Measurements from ENCODE around the gene TRAPPC10. TPM values are rescaled to one million over a fixed set of nuclear protein-coding genes. Genes with fewer than 3 reads are reported as not detected.
A peak's percentile ranks its signal among the peaks of the same experiment; 100 is the strongest.
"Not testable (repeated sequence)": the region's sequence is repeated elsewhere in the genome, so short reads cannot be mapped to it uniquely, and the experiment has no call there.

Gene TRAPPC10
- total RNA-seq, 3 donors from 2014 or later (not counting 1 experiment from before 2014, with no cell fraction given): 187 to 232 (median 213) TPM

GRCh38 chr21:44140552-44140932 is 128.4 kb downstream of the TRAPPC10 start:
- H3K4me3 ChIP-seq (ENCODE audit: low read length); ATAC-seq; H3K36me3 ChIP-seq (ENCODE audit: control insufficient read depth, insufficient read depth, low read length); H3K27me3 ChIP-seq (ENCODE audit: control insufficient read depth, insufficient read depth, low read length); H3K9me3 ChIP-seq (ENCODE audit: control insufficient read depth, insufficient read depth, low read length); H3K27me3 Mint-ChIP-seq (ENCODE audit: low read depth in 2 of 2); H3K36me3 Mint-ChIP-seq; H3K4me1 Mint-ChIP-seq; H3K4me3 Mint-ChIP-seq; DNase-seq; intact Hi-C loops (cut with micrococcal nuclease); H3K4me1 ChIP-seq (ENCODE audit: control insufficient read depth, insufficient read depth, low read length); H3K27ac Mint-ChIP-seq; H3K9me3 Mint-ChIP-seq: not testable (repeated sequence)
- peak overlapping the region; percentile 42 for H3K27ac ChIP-seq (ENCODE audit: low read length)
- WGBS (ENCODE audit: insufficient coverage): no CpG with 5 or more reads among the region's 18 CpGs

GRCh38 chr21:44142470-44142869 is 130.4 kb downstream of the TRAPPC10 start:
- H3K27me3 ChIP-seq (ENCODE audit: control insufficient read depth, insufficient read depth, low read length); H3K9me3 Mint-ChIP-seq; H3K27me3 Mint-ChIP-seq (ENCODE audit: low read depth in 2 of 2); DNase-seq; H3K4me3 ChIP-seq (ENCODE audit: low read length); ATAC-seq; H3K27ac Mint-ChIP-seq; H3K9me3 ChIP-seq (ENCODE audit: control insufficient read depth, insufficient read depth, low read length); H3K36me3 Mint-ChIP-seq; H3K4me1 Mint-ChIP-seq; H3K36me3 ChIP-seq (ENCODE audit: control insufficient read depth, insufficient read depth, low read length); H3K4me3 Mint-ChIP-seq; intact Hi-C loops (cut with micrococcal nuclease); H3K4me1 ChIP-seq (ENCODE audit: control insufficient read depth, insufficient read depth, low read length): not testable (repeated sequence)
- WGBS (ENCODE audit: insufficient coverage): 81% methylated on average over 4 of the region's 10 CpGs
- H3K27ac ChIP-seq (ENCODE audit: low read length): peak overlapping the region; percentile 40

- H3K4me1 Mint-ChIP-seq; H3K27me3 ChIP-seq (ENCODE audit: control insufficient read depth, insufficient read depth, low read length); H3K36me3 ChIP-seq (ENCODE audit: control insufficient read depth, insufficient read depth, low read length); H3K4me3 ChIP-seq (ENCODE audit: low read length); H3K27me3 Mint-ChIP-seq (ENCODE audit: low read depth in 2 of 2); intact Hi-C loops (cut with micrococcal nuclease); DNase-seq; H3K4me1 ChIP-seq (ENCODE audit: control insufficient read depth, insufficient read depth, low read length); H3K9me3 Mint-ChIP-seq; H3K9me3 ChIP-seq (ENCODE audit: control insufficient read depth, insufficient read depth, low read length); H3K27ac Mint-ChIP-seq; H3K4me3 Mint-ChIP-seq; H3K36me3 Mint-ChIP-seq: not testable (repeated sequence)
- peak overlapping the region; percentile 54 for H3K27ac ChIP-seq (ENCODE audit: low read length)
- WGBS (ENCODE audit: insufficient coverage): no CpG with 5 or more reads among the region's 17 CpGs
- ATAC-seq: peak; percentile 72 to 86 (median 79)
These were observed 131.3 kb downstream of the TRAPPC10 start for GRCh38 chr21:44143380-44143779.

GRCh38 chr21:44143996-44144395 is 131.9 kb downstream of the TRAPPC10 start:
- H3K27me3 ChIP-seq (ENCODE audit: control insufficient read depth, insufficient read depth, low read length); H3K4me3 ChIP-seq (ENCODE audit: low read length); H3K9me3 ChIP-seq (ENCODE audit: control insufficient read depth, insufficient read depth, low read length); intact Hi-C loops (cut with micrococcal nuclease); H3K36me3 Mint-ChIP-seq; H3K4me3 Mint-ChIP-seq; H3K36me3 ChIP-seq (ENCODE audit: control insufficient read depth, insufficient read depth, low read length); H3K27ac Mint-ChIP-seq; H3K4me1 ChIP-seq (ENCODE audit: control insufficient read depth, insufficient read depth, low read length); DNase-seq; H3K4me1 Mint-ChIP-seq; H3K9me3 Mint-ChIP-seq; H3K27me3 Mint-ChIP-seq (ENCODE audit: low read depth in 2 of 2): not testable (repeated sequence)
- no CpG with 5 or more reads among the region's 8 CpGs for WGBS (ENCODE audit: insufficient coverage)
- peak in 1 of 3 donors; percentile 21 for ATAC-seq
- peak overlapping the region; percentile 54 for H3K27ac ChIP-seq (ENCODE audit: low read length)

GRCh38 chr21:44144784-44145602 is 132.9 kb downstream of the TRAPPC10 start:
- H3K27me3 Mint-ChIP-seq (ENCODE audit: low read depth in 2 of 2); H3K9me3 ChIP-seq (ENCODE audit: control insufficient read depth, insufficient read depth, low read length); H3K4me3 ChIP-seq (ENCODE audit: low read length); intact Hi-C loops (cut with micrococcal nuclease); H3K27ac ChIP-seq (ENCODE audit: low read length); H3K9me3 Mint-ChIP-seq; H3K36me3 ChIP-seq (ENCODE audit: control insufficient read depth, insufficient read depth, low read length); H3K4me3 Mint-ChIP-seq; H3K36me3 Mint-ChIP-seq; H3K4me1 Mint-ChIP-seq; H3K27me3 ChIP-seq (ENCODE audit: control insufficient read depth, insufficient read depth, low read length); ATAC-seq; DNase-seq; H3K27ac Mint-ChIP-seq; H3K4me1 ChIP-seq (ENCODE audit: control insufficient read depth, insufficient read depth, low read length): not testable (repeated sequence)
- WGBS (ENCODE audit: insufficient coverage): no CpG with 5 or more reads among the region's 22 CpGs

GRCh38 chr21:44145616-44146015 is 133.5 kb downstream of the TRAPPC10 start:
- H3K4me1 ChIP-seq (ENCODE audit: control insufficient read depth, insufficient read depth, low read length); DNase-seq; H3K27me3 ChIP-seq (ENCODE audit: control insufficient read depth, insufficient read depth, low read length); H3K36me3 Mint-ChIP-seq; H3K9me3 Mint-ChIP-seq; H3K4me3 ChIP-seq (ENCODE audit: low read length); H3K4me3 Mint-ChIP-seq; H3K27me3 Mint-ChIP-seq (ENCODE audit: low read depth in 2 of 2); H3K4me1 Mint-ChIP-seq; ATAC-seq; intact Hi-C loops (cut with micrococcal nuclease); H3K27ac Mint-ChIP-seq; H3K36me3 ChIP-seq (ENCODE audit: control insufficient read depth, insufficient read depth, low read length); H3K9me3 ChIP-seq (ENCODE audit: control insufficient read depth, insufficient read depth, low read length); H3K27ac ChIP-seq (ENCODE audit: low read length): not testable (repeated sequence)
- WGBS (ENCODE audit: insufficient coverage): no CpG with 5 or more reads among the region's 12 CpGs

GRCh38 chr21:44147108-44147507 is 135.0 kb downstream of the TRAPPC10 start:
- H3K4me3 ChIP-seq (ENCODE audit: low read length); intact Hi-C loops (cut with micrococcal nuclease); H3K9me3 ChIP-seq (ENCODE audit: control insufficient read depth, insufficient read depth, low read length); H3K27ac Mint-ChIP-seq; H3K4me1 Mint-ChIP-seq; H3K27me3 ChIP-seq (ENCODE audit: control insufficient read depth, insufficient read depth, low read length); H3K27me3 Mint-ChIP-seq (ENCODE audit: low read depth in 2 of 2); H3K27ac ChIP-seq (ENCODE audit: low read length); ATAC-seq; H3K36me3 Mint-ChIP-seq; DNase-seq; H3K36me3 ChIP-seq (ENCODE audit: control insufficient read depth, insufficient read depth, low read length); H3K4me1 ChIP-seq (ENCODE audit: control insufficient read depth, insufficient read depth, low read length); H3K9me3 Mint-ChIP-seq; H3K4me3 Mint-ChIP-seq: not testable (repeated sequence)
- no CpG with 5 or more reads among the region's 8 CpGs for WGBS (ENCODE audit: insufficient coverage)

- H3K4me3 Mint-ChIP-seq; H3K27ac Mint-ChIP-seq; H3K27ac ChIP-seq (ENCODE audit: low read length); H3K36me3 ChIP-seq (ENCODE audit: control insufficient read depth, insufficient read depth, low read length); ATAC-seq; DNase-seq; H3K4me3 ChIP-seq (ENCODE audit: low read length); intact Hi-C loops (cut with micrococcal nuclease); H3K27me3 Mint-ChIP-seq (ENCODE audit: low read depth in 2 of 2); H3K36me3 Mint-ChIP-seq; H3K9me3 Mint-ChIP-seq; H3K27me3 ChIP-seq (ENCODE audit: control insufficient read depth, insufficient read depth, low read length); H3K4me1 ChIP-seq (ENCODE audit: control insufficient read depth, insufficient read depth, low read length); H3K9me3 ChIP-seq (ENCODE audit: control insufficient read depth, insufficient read depth, low read length); H3K4me1 Mint-ChIP-seq: not testable (repeated sequence)
- 94% methylated on average over 2 of the region's 10 CpGs for WGBS (ENCODE audit: insufficient coverage)
These were observed 138.1 kb downstream of the TRAPPC10 start for GRCh38 chr21:44150255-44150654.
